ENCODE measurements around the gene PC.

The PC gene

GRCh38 chr11:66814678-66815077, 143.5 kb downstream of the PC start:
- no peak for TF ChIP-seq CREB1 (IDR thresholded peaks at IDR 0.05; ENCODE audit: low read depth)
- no peak for TF ChIP-seq EP300 (IDR thresholded peaks at IDR 0.05; ENCODE audit: borderline replicate concordance)
- TF ChIP-seq ZBTB7A (IDR thresholded peaks at IDR 0.05; ENCODE audit: low read depth), result no peak
- TF ChIP-seq EGR1 (IDR thresholded peaks at IDR 0.05), result no peak
- no peak for TF ChIP-seq RAD21 (IDR thresholded peaks at IDR 0.05; ENCODE audit: low read depth)
- TF ChIP-seq FOXM1 (IDR thresholded peaks at IDR 0.05; ENCODE audit: borderline replicate concordance, low read depth), result no peak
- TF ChIP-seq USF1 (IDR thresholded peaks at IDR 0.05), result no peak
- no peak for TF ChIP-seq CEBPB (IDR thresholded peaks at IDR 0.05)
- no peak for TF ChIP-seq NFIC (IDR thresholded peaks at IDR 0.05)
- TF ChIP-seq MAX (IDR thresholded peaks at IDR 0.05), result no peak
- TF ChIP-seq TCF12 (IDR thresholded peaks at IDR 0.05; ENCODE audit: low read depth), result no peak
- no peak for TF ChIP-seq TAF1 (IDR thresholded peaks at IDR 0.05; ENCODE audit: low read depth)
- no peak for TF ChIP-seq REST (IDR thresholded peaks at IDR 0.05; ENCODE audit: low read depth)
- TF ChIP-seq YY1 (IDR thresholded peaks at IDR 0.05; ENCODE audit: low read depth), result no peak
- no peak for TF ChIP-seq TEAD4 (IDR thresholded peaks at IDR 0.05)

GRCh38 chr11:66810576-66811185, 147.5 kb downstream of the PC start:
- TF ChIP-seq YY1 (IDR thresholded peaks at IDR 0.05; ENCODE audit: low read depth), result no peak
- no peak for TF ChIP-seq CREB1 (IDR thresholded peaks at IDR 0.05; ENCODE audit: low read depth)
- no peak for TF ChIP-seq CEBPB (IDR thresholded peaks at IDR 0.05)
- TF ChIP-seq MAX (IDR thresholded peaks at IDR 0.05), result no peak
- TF ChIP-seq EP300 (IDR thresholded peaks at IDR 0.05; ENCODE audit: borderline replicate concordance), result no peak
- no peak for TF ChIP-seq EGR1 (IDR thresholded peaks at IDR 0.05)
- no peak for TF ChIP-seq USF1 (IDR thresholded peaks at IDR 0.05)
- no peak for TF ChIP-seq FOXM1 (IDR thresholded peaks at IDR 0.05; ENCODE audit: borderline replicate concordance, low read depth)
- no peak for TF ChIP-seq ZBTB7A (IDR thresholded peaks at IDR 0.05; ENCODE audit: low read depth)
- no peak for TF ChIP-seq REST (IDR thresholded peaks at IDR 0.05; ENCODE audit: low read depth)
- no peak for TF ChIP-seq RAD21 (IDR thresholded peaks at IDR 0.05; ENCODE audit: low read depth)
- TF ChIP-seq NFIC (IDR thresholded peaks at IDR 0.05), result no peak
- no peak for TF ChIP-seq TCF12 (IDR thresholded peaks at IDR 0.05; ENCODE audit: low read depth)
- TF ChIP-seq TAF1 (IDR thresholded peaks at IDR 0.05; ENCODE audit: low read depth), result no peak
- TF ChIP-seq TEAD4 (IDR thresholded peaks at IDR 0.05), result no peak

- TF ChIP-seq CREB1 (IDR thresholded peaks at IDR 0.05; ENCODE audit: low read depth) (no peak), REST (IDR thresholded peaks at IDR 0.05; ENCODE audit: low read depth) (no peak)
These were observed 148.6 kb downstream of the PC start for GRCh38 chr11:66809592-66809991.

- TF ChIP-seq TAF1 (IDR thresholded peaks at IDR 0.05; ENCODE audit: low read depth) (no peak), MAX (IDR thresholded peaks at IDR 0.05) (no peak), TEAD4 (IDR thresholded peaks at IDR 0.05) (no peak)
These were observed 157.3 kb downstream of the PC start for GRCh38 chr11:66800720-66801428.

Data from Ishikawa (cell line).